Loucy (cell line): ENCODE data around the gene UBE2D2.

Experiments
- H2AFZ ChIP-seq: fragments of 200-600 bp; sonication (generic); 2 replicates; pipeline ENCODE4 v1.6.0; 2016; ENCODE audit warnings: antibody characterized with exemption, mild to moderate bottlenecking, low read length, moderate library complexity
- H3F3A ChIP-seq: fragments of 200-600 bp; 2 replicates; pipeline ENCODE4 v1.6.0; 2016; ENCODE audit warnings: antibody characterized with exemption, low read depth, mild to moderate bottlenecking
- H3K27me3 ChIP-seq: fragments of 200-600 bp; sonication (generic); 2 replicates; pipeline ENCODE4 v1.6.1; 2014; ENCODE audit warnings: low read length, mild to moderate bottlenecking; ENCODE audit not compliant: insufficient read depth, poor library complexity, severe bottlenecking
- H3K36me3 ChIP-seq: fragments of 200-600 bp; sonication (generic); 2 replicates; pipeline ENCODE4 v1.6.1; 2016; ENCODE audit warnings: low read length; ENCODE audit not compliant: insufficient read depth
- H3K4me1 ChIP-seq: fragments of 200-600 bp; sonication (generic); 2 replicates; pipeline ENCODE4 v1.5.1; 2014; ENCODE audit warnings: low read length, mild to moderate bottlenecking; ENCODE audit not compliant: insufficient read depth, poor library complexity, severe bottlenecking
- H3K4me2 ChIP-seq: fragments of 200-600 bp; sonication (generic); 2 replicates; pipeline ENCODE4 v1.6.0; 2014; ENCODE audit warnings: antibody characterized with exemption, low read length, low read depth, mild to moderate bottlenecking; ENCODE audit not compliant: poor library complexity, severe bottlenecking
- H3K4me3 ChIP-seq: fragments of 200-600 bp; sonication (generic); 2 replicates; pipeline ENCODE4 v1.5.1; 2014; ENCODE audit warnings: low read length, mild to moderate bottlenecking, mixed read lengths; ENCODE audit not compliant: poor library complexity, severe bottlenecking
- H3K79me2 ChIP-seq: fragments of 200-600 bp; sonication (generic); 2 replicates; pipeline ENCODE4 v1.6.1; 2014; ENCODE audit warnings: low read length; ENCODE audit not compliant: insufficient read depth
- H3K9ac ChIP-seq: fragments of 200-600 bp; sonication (generic); 2 replicates; pipeline ENCODE4 v1.6.0; 2014; ENCODE audit warnings: mild to moderate bottlenecking, low read depth, low read length, moderate library complexity; ENCODE audit not compliant: poor library complexity, severe bottlenecking
- H3K9me2 ChIP-seq: fragments of 200-600 bp; sonication (generic); replicated peaks from 2 replicates; pipeline ENCODE4 v1.6.1; 2016; ENCODE audit warnings: low read depth, low read length, mixed read lengths
- H3K9me3 ChIP-seq: fragments of 200-600 bp; sonication (generic); 2 replicates; pipeline ENCODE4 v1.6.1; 2014; ENCODE audit warnings: mild to moderate bottlenecking, antibody characterized with exemption, low read length, low read depth; ENCODE audit not compliant: insufficient read depth
- H4K20me1 ChIP-seq: fragments of 200-600 bp; sonication (generic); 2 replicates; pipeline ENCODE4 v1.6.0; 2014; ENCODE audit warnings: antibody characterized with exemption, low read length, mild to moderate bottlenecking; ENCODE audit not compliant: insufficient read depth, poor library complexity, severe bottlenecking
- CTCF ChIP-seq: fragments of 200-600 bp; sonication (generic); conservative IDR thresholded peaks from 2 replicates; pipeline ENCODE4 v1.5.1; 2014; ENCODE audit warnings: mild to moderate bottlenecking, antibody characterized with exemption, low read length
- EZH2phosphoT487 ChIP-seq: fragments of 200-600 bp; IDR thresholded peaks from 2 replicates; pipeline ENCODE4 v1.6.1; 2018; ENCODE audit warnings: antibody characterized with exemption, mild to moderate bottlenecking, moderate library complexity, borderline replicate concordance

The UBE2D2 gene

DNA sequence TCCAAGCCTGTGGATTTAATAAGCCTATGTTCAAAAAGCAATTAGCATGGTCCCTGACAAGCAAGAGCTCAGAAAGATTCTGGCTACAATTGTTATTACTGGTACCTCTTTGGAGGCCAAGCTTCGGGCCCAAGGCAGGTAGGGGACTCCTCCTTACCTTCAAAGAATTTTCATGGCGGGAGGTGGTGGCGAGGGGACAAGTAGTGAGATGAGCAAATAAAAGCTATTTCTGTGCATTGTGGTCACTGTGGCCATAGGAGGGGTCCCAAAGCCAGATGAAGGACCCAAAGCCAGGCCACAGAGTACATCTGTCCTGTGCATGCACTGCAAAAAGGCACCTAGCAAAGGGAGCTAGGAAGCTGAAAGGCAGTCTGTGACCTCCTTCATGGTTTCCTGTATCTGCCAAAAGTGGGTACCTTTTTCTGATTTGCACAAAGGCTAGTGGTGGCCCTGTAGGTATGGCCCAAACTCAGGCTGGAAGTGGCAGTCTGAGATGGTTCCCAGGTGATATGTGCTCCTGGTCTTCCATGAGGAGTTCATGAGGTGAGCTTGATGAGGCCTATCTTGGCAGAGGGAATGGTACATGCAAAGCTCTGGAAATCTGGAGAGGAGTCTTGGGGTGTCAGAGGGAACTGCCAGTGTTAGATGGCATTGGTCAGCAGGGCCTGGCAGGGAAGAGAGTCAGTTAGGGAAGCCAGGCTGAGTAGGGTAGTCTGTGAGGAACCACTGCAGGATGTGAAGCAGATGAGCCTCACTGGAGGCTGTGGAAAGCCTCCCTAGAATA lies 83.7 kb downstream of the UBE2D2 start:
- Histone ChIP-seq H3K9ac (peak overlapping the region; percentile 93), H3K36me3 (no peaks in the 10 kb centered on the region), H3K4me2 (peak overlapping the region; percentile 23), H3K9me3 (no peaks in the 10 kb centered on the region), H2AFZ (no peak overlapping the region), H3K4me1 (peaks cover 57% of the 10 kb centered on the region), H4K20me1 (peaks cover 9% of the 10 kb centered on the region), H3F3A (no peaks in the 10 kb centered on the region), H3K9me2 (no peaks in the 10 kb centered on the region), H3K4me3 (no peak overlapping the region), H3K27me3 (peaks cover 2% of the 10 kb centered on the region), H3K79me2 (peaks cover 47% of the 10 kb centered on the region)
- TF ChIP-seq EZH2phosphoT487 (no peak), CTCF (no peak)

- H3K36me3 ChIP-seq: no peaks in the 10 kb centered on the region
- peak overlapping the region; percentile 98 for H3K4me2 ChIP-seq
- no peak overlapping the region for H3K4me3 ChIP-seq
- no peaks in the 10 kb centered on the region for H3K9me3 ChIP-seq
- H2AFZ ChIP-seq: no peak overlapping the region
- no peaks in the 10 kb centered on the region for H3K9me2 ChIP-seq
- peak overlapping the region; percentile 93 for H3K9ac ChIP-seq
- H3K27me3 ChIP-seq: peaks cover 6% of the 10 kb centered on the region
- H3K4me1 ChIP-seq: peaks cover 51% of the 10 kb centered on the region
- H4K20me1 ChIP-seq: peaks cover 15% of the 10 kb centered on the region
- peaks cover 51% of the 10 kb centered on the region for H3K79me2 ChIP-seq
- TF ChIP-seq CTCF (no peak), EZH2phosphoT487 (no peak)
- no peaks in the 10 kb centered on the region for H3F3A ChIP-seq
These were observed 84.3 kb downstream of the UBE2D2 start for GRCh38 chr5:139645430-139645871.

- no peaks in the 10 kb centered on the region for H3K9me3 ChIP-seq
- no peak overlapping the region for H2AFZ ChIP-seq
- no peaks in the 10 kb centered on the region for H3K36me3 ChIP-seq
- peak overlapping the region; percentile 93 for H3K9ac ChIP-seq
- TF ChIP-seq EZH2phosphoT487 (no peak), CTCF (no peak)
- no peaks in the 10 kb centered on the region for H3F3A ChIP-seq
- H4K20me1 ChIP-seq: peaks cover 21% of the 10 kb centered on the region
- no peaks in the 10 kb centered on the region for H3K9me2 ChIP-seq
- H3K27me3 ChIP-seq: peaks cover 6% of the 10 kb centered on the region
- peaks cover 50% of the 10 kb centered on the region for H3K4me1 ChIP-seq
- H3K4me3 ChIP-seq: peak overlapping the region; percentile 97
- peaks cover 57% of the 10 kb centered on the region for H3K79me2 ChIP-seq
- H3K4me2 ChIP-seq: peak overlapping the region; percentile 98
These were observed 85.0 kb downstream of the UBE2D2 start for GRCh38 chr5:139646111-139646510.
